Kidney (tissue), 14 donors: ENCODE data around the gene CCDC174. TPM values are rescaled to one million over a fixed set of nuclear protein-coding genes. Genes with fewer than 3 reads are reported as not detected.

ENCODE experiments used
- DNase-seq, 5 donors: peaks; one replicate each; pipeline ENCODE4 v3.0.0-alpha.2; 2013 to 2020
- FAIRE-seq: peaks from 2 replicates; lab custom pipeline; 2012; peaks lifted over from hg19 to GRCh38; lab: Jason Lieb, UNC
- H3K27ac ChIP-seq, 2 donors: one replicate each; pipeline ENCODE4 v1.7.0; 2013; ENCODE audit warnings: low read depth in 2 of 2, low read length in 2 of 2, inconsistent platforms in 1 of 2
- H3K27me3 ChIP-seq: one replicate; pipeline ENCODE4 v1.7.1; 2013; ENCODE audit warnings: low read length, inconsistent platforms; ENCODE audit not compliant: control insufficient read depth, insufficient read depth
- H3K36me3 ChIP-seq, 3 donors: one replicate each; pipeline versions ENCODE4 v1.7.0 to v1.7.1; 2013; ENCODE audit warnings: low read length in 3 of 3, control low read depth in 1 of 3, inconsistent platforms in 1 of 3; ENCODE audit not compliant: insufficient read depth in 3 of 3, control insufficient read depth in 2 of 3
- H3K4me1 ChIP-seq, 3 donors: one replicate each; pipeline versions ENCODE4 v1.7.0 to v1.7.1; 2013; ENCODE audit warnings: low read length in 3 of 3, inconsistent platforms in 1 of 3, low read depth in 1 of 3; ENCODE audit not compliant: control insufficient read depth in 2 of 3, insufficient read depth in 2 of 3
- H3K4me3 ChIP-seq, 3 donors: one replicate each; pipeline versions ENCODE4 v1.7.0 to v1.8.1; 2013; ENCODE audit warnings: low read length in 3 of 3, control low read depth in 1 of 3, inconsistent platforms in 1 of 3
- H3K9ac ChIP-seq, 3 donors: one replicate each; pipeline versions ENCODE4 v1.7.0 to v1.7.1; 2013; ENCODE audit warnings: low read length in 3 of 3, control low read depth in 1 of 3, inconsistent platforms in 1 of 3
- H3K9me3 ChIP-seq, 3 donors: one replicate each; pipeline versions ENCODE4 v1.7.0 to v1.7.1; 2013; ENCODE audit warnings: low read length in 3 of 3, control low read depth in 1 of 3, inconsistent platforms in 1 of 3; ENCODE audit not compliant: control insufficient read depth in 2 of 3, insufficient read depth in 1 of 3
- CTCF ChIP-seq: IDR thresholded peaks from 3 replicates; pipeline ENCODE4 v1.5.1; 2012; ENCODE audit warnings: mild to moderate bottlenecking, moderate library complexity, borderline replicate concordance; ENCODE audit not compliant: insufficient read depth; ENCODE audit errors: extremely low read depth
- intact Hi-C: fragments of 100-400 bp; cut with DNase I; formaldehyde crosslinking; loops from one replicate; pipeline ENCODE4 v1.11.1; 2022
- polyA plus RNA-seq: library from polyadenylated mRNA; stranded (reverse); fragments of 350-450 nt; fragmentation: Illumina TruSeq; extraction: RNeasy Lipid Tissue Mini Kit (QIAGEN cat#74804); gene quantifications from one replicate; pipeline ENCODE4 v1.2.3, GENCODE V29; 2014; ENCODE audit warnings: low read depth, low replicate concordance; ENCODE audit not compliant: insufficient read depth
- total RNA-seq: library from RNA; stranded (reverse); fragmentation: NEBNext Ultra II Directional; extraction: Animal tissue kit (Norgen Biotek cat#: 25700); gene quantifications from one replicate; pipeline ENCODE4 v1.2.1, GENCODE V29; 2021
- donor health status: control.
- donor health status: control.
- donor health status: control.
- donor health status: control.
- donor health status: control.
- donor health status: DM: yes; HTN: yes; CAD: no.
- donor health status: Normal renal cell carcinoma (clear cell type).

The CCDC174 gene
- total and polyA plus RNA-seq, 2 donors from 2014 or later, result 21.9 to 24.7 TPM

GRCh38 chr3:14660942-14661341, 9.4 kb downstream of the CCDC174 start:
- peaks cover 22 to 96% (median 69%) of the 10 kb centered on the region in 3 donors for H3K36me3 ChIP-seq
- no peak overlapping the region for H3K4me3 ChIP-seq
- no peaks in the 10 kb centered on the region for H3K27me3 ChIP-seq
- intact Hi-C loops, result no loop called here
- H3K9ac ChIP-seq, result no peak overlapping the region
- no peak for FAIRE-seq
- no peaks in the 10 kb centered on the region for H3K4me1 ChIP-seq
- TF ChIP-seq CTCF, result no peak
- no peak for DNase-seq
- H3K27ac ChIP-seq, result no peak overlapping the region
- no peaks in the 10 kb centered on the region for H3K9me3 ChIP-seq

GRCh38 chr3:14663396-14664135, 12.0 kb downstream of the CCDC174 start:
- no peak overlapping the region for H3K4me3 ChIP-seq
- no peak overlapping the region for H3K27ac ChIP-seq
- H3K9me3 ChIP-seq, result no peaks in the 10 kb centered on the region
- no peaks in the 10 kb centered on the region for H3K4me1 ChIP-seq
- no peak overlapping the region for H3K9ac ChIP-seq
- peaks cover 24 to 95% (median 73%) of the 10 kb centered on the region in 3 donors for H3K36me3 ChIP-seq
- DNase-seq, result no peak
- TF ChIP-seq CTCF, result no peak
- FAIRE-seq, result no peak
- H3K27me3 ChIP-seq, result no peaks in the 10 kb centered on the region
- intact Hi-C loops, result no loop called here

GRCh38 chr3:14664170-14664569, 12.6 kb downstream of the CCDC174 start:
- H3K36me3 ChIP-seq, result peaks cover 24 to 95% (median 73%) of the 10 kb centered on the region in 3 donors
- H3K4me3 ChIP-seq, result no peak overlapping the region
- DNase-seq, result no peak
- no peak overlapping the region for H3K9ac ChIP-seq
- H3K4me1 ChIP-seq, result no peaks in the 10 kb centered on the region
- FAIRE-seq, result no peak
- H3K9me3 ChIP-seq, result no peaks in the 10 kb centered on the region
- H3K27me3 ChIP-seq, result no peaks in the 10 kb centered on the region
- no peak for TF ChIP-seq CTCF
- intact Hi-C loops, result no loop called here
- no peak overlapping the region for H3K27ac ChIP-seq

- Histone ChIP-seq H3K4me3 (no peak overlapping the region), H3K9me3 (no peaks in the 10 kb centered on the region), H3K4me1 (no peaks in the 10 kb centered on the region), H3K27me3 (no peaks in the 10 kb centered on the region), H3K9ac (no peak overlapping the region), H3K36me3 (peaks cover 2 to 49% (median 38%) of the 10 kb centered on the region in 3 donors), H3K27ac (no peak overlapping the region)
- TF ChIP-seq CTCF, result no peak
- no peak for DNase-seq
- intact Hi-C loops, result loop anchor here (5.0 kb wide), 1 partner anchor 250 kb away; no protein-coding TSS in a partner anchor
- no peak for FAIRE-seq
Measured at GRCh38 chr3:14672588-14672987, 21.0 kb downstream of the CCDC174 start.
